Measurements from ENCODE around the gene EVI5L.
"Not testable (repeated sequence)": the region's sequence is repeated elsewhere in the genome, so short reads cannot be mapped to it uniquely, and the experiment has no call there.

EVI5L gene

DNA sequence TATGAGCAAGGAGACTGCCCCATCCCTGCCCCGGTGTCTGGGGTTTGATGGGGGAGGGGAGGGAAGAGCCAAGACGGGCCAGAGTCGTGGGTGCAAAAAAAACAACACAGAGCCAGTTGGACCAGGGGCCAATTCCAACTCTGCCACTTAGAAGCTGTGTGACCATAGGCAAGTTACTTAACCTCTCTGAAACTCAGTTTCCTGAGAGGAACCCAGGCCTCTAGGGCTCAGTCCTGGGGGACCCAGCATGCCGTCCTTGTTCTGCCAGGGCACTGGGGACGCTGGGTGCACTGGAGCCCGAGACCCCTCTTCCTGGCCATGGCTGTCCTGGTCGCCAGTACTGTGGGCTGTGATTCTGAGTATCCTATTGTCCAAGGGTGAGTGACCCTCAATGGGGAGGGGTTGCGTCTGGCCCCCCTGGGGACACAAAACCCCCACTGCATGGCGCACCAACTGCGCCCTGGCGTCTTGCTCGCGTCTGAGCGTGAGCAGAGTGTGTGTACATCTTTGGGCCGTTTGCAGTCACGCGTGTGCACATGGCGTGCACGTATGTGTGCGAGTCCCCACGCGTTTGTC, 42.3 kb upstream of the EVI5L start:
- H3K9me3 ChIP-seq = no peaks in the 10 kb centered on the region; the same call in 1 of the 2 replicates
- no peak for DNase-seq
- peaks cover 39% of the 10 kb centered on the region for H3K27me3 ChIP-seq
- no peaks in the 10 kb centered on the region for H3K36me3 ChIP-seq
- TF ChIP-seq CTCF (IDR thresholded peaks at IDR 0.05; ENCODE audit: low read depth, low read length) = no peak
- H3K4me3 ChIP-seq (ENCODE audit: low read depth, low read length) = no peak overlapping the region
- H3K4me1 ChIP-seq = no peaks in the 10 kb centered on the region

- no peak for TF ChIP-seq CTCF (IDR thresholded peaks at IDR 0.05; ENCODE audit: low read depth, low read length)
- H3K9me3 ChIP-seq = no peaks in the 10 kb centered on the region; the same call in 1 of the 2 replicates
- no peak overlapping the region for H3K4me3 ChIP-seq (ENCODE audit: low read depth, low read length)
- no peaks in the 10 kb centered on the region for H3K36me3 ChIP-seq
- H3K27me3 ChIP-seq = peaks cover 34% of the 10 kb centered on the region
- no peak for DNase-seq
- no peaks in the 10 kb centered on the region for H3K4me1 ChIP-seq
These were observed 41.7 kb upstream of the EVI5L start for GRCh38 chr19:7788178-7788932.

DNA sequence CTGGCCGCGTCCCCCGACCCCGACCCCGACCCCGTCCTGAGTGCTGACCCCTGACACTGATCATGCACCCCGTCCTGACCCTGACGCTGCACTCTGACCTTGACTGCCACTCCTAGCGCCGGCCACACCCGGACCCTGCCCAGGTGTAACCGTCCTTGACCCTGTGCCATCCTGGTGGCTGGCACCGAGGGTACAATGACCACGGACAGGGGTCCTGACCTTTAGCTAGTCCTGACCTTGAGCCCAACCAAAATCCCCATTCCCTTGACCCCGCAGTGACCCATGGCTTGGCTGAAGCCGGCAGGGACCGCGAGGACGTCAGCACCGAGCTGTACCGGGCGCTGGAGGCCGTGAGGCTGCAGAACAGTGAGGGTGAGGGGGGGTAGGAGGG, 41.1 kb upstream of the EVI5L start:
- peaks cover 28% of the 10 kb centered on the region for H3K27me3 ChIP-seq
- H3K4me1 ChIP-seq = no peaks in the 10 kb centered on the region
- DNase-seq = no peak
- no peaks in the 10 kb centered on the region; the same call in 1 of the 2 replicates for H3K9me3 ChIP-seq
- no peak for TF ChIP-seq CTCF (IDR thresholded peaks at IDR 0.05; ENCODE audit: low read depth, low read length)
- no peaks in the 10 kb centered on the region for H3K36me3 ChIP-seq
- H3K4me3 ChIP-seq (ENCODE audit: low read depth, low read length) = no peak overlapping the region

GRCh38 chr19:7789447-7789846, 40.6 kb upstream of the EVI5L start:
- no peak for TF ChIP-seq CTCF (IDR thresholded peaks at IDR 0.05; ENCODE audit: low read depth, low read length)
- H3K4me1 ChIP-seq = no peaks in the 10 kb centered on the region
- no peaks in the 10 kb centered on the region for H3K36me3 ChIP-seq
- peaks cover 25% of the 10 kb centered on the region for H3K27me3 ChIP-seq
- H3K4me3 ChIP-seq (ENCODE audit: low read depth, low read length) = no peak overlapping the region
- H3K9me3 ChIP-seq = no peaks in the 10 kb centered on the region; the same call in 1 of the 2 replicates
- no peak for DNase-seq

- DNase-seq = no peak
- no peak for TF ChIP-seq CTCF (IDR thresholded peaks at IDR 0.05; ENCODE audit: low read depth, low read length)
- Histone ChIP-seq H3K27me3 (peaks cover 29% of the 10 kb centered on the region), H3K4me3 (ENCODE audit: low read depth, low read length) (no peak overlapping the region), H3K4me1 (no peaks in the 10 kb centered on the region), H3K9me3 (no peaks in the 10 kb centered on the region; the same call in 1 of the 2 replicates), H3K36me3 (no peaks in the 10 kb centered on the region)
These were observed 39.6 kb upstream of the EVI5L start for GRCh38 chr19:7790416-7790815.

DNA sequence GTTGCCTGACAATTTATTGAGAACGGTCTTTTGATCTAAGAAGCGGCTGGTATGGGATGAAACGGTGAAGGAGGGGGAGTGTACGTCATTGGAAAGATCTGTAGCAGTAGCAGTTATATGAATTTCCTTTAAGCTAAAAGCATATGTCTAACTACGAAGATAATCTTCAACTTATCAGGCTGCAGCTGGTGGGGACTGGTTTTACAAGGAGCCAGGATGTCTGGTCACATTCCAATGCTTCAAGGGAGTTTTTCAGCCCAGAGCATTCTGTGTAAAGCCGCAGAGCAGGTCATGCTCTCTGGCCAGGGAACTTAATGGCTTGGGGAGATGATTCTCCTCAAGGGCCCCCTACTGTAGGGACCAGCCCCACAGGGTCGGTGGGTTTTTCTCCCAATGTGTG, 37.7 kb upstream of the EVI5L start:
- Histone ChIP-seq H3K9me3 (no peaks in the 10 kb centered on the region; the same call in 1 of the 2 replicates), H3K36me3 (no peaks in the 10 kb centered on the region), H3K4me3 (ENCODE audit: low read depth, low read length) (no peak overlapping the region), H3K4me1 (no peaks in the 10 kb centered on the region), H3K27me3 (peaks cover 41% of the 10 kb centered on the region)
- no peak for TF ChIP-seq CTCF (IDR thresholded peaks at IDR 0.05; ENCODE audit: low read depth, low read length)
- no peak for DNase-seq

- H3K27me3 ChIP-seq = peaks cover 41% of the 10 kb centered on the region
- H3K4me1 ChIP-seq; DNase-seq; H3K9me3 ChIP-seq; H3K36me3 ChIP-seq; H3K4me3 ChIP-seq (ENCODE audit: low read depth, low read length): not testable (repeated sequence)
These were observed 37.3 kb upstream of the EVI5L start for GRCh38 chr19:7792701-7793100.
